Loucy (cell line): ENCODE measurements around the gene MPI.

ENCODE experiments used
- CTCF ChIP-seq: fragments of 200-600 bp; sonication (generic); conservative IDR thresholded peaks from 2 replicates; pipeline ENCODE4 v1.5.1; 2014; ENCODE audit warnings: mild to moderate bottlenecking, antibody characterized with exemption, low read length
- EZH2phosphoT487 ChIP-seq: fragments of 200-600 bp; IDR thresholded peaks from 2 replicates; pipeline ENCODE4 v1.6.1; 2018; ENCODE audit warnings: antibody characterized with exemption, mild to moderate bottlenecking, moderate library complexity, borderline replicate concordance

- TF ChIP-seq CTCF (no peak), EZH2phosphoT487 (no peak)
These were observed 16.6 kb upstream of the MPI start, which contains the start of gene SCAMP2 for GRCh38 chr15:74873036-74873755.
